NCI-H2107 treated with DMSO at 0.1 percent for 48 hours (cell line): ENCODE data around the gene BMP6.

ENCODE experiments used
- DNase-seq: peaks from one replicate; lab custom pipeline; 2025; ENCODE audit not compliant: unreplicated experiment; lab: John Stamatoyannopoulos, UW

BMP6 gene

GRCh38 chr6:7725849-7726415, at the start of gene BMP6:
Gene BMP6, plus strand, starts transcription at chr6:7726099. Its CDS starts 857 bp downstream, at chr6:7726956.
- no peak for DNase-seq

DNA sequence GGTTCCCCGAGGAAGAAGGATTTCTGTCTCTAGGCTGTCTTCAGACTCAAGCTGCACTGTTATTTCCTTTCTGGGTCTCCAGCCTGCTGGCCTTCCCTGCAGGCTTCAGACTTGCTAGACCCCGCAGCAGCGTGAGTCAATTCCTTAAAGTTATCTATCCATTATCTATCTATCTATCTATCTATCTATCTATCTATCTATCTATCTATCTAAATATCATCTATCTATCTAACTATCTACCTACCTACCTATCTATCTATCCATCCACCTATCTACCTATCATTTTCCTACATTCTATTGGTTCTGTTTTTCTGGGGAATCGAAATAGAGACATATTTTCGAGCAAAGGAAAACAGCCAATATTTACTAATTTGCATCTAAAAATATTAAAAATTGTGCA, 48.7 kb upstream of the BMP6 start:
- no peak for DNase-seq

- no peak for DNase-seq
These were observed 45.4 kb upstream of the BMP6 start for GRCh38 chr6:7680393-7681075.

DNA sequence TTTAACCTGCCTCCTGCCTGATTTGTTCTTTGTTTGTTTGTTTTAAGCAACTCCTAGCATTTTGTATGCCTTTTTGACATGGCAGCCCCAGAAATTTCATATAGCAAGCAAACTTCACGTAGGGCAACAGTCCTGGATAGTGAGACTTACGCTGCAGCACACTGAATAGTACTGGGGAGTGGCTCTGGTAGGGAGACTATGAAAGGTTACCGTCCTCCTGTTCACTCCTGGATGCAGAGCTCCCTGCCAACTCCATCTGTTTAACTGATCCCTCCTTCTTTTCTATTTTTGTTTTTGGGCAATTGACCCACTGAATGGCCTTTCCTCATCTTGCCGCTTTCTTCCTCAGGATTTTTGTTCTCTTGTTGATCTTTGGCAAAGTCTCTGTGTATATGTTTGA, 44.5 kb upstream of the BMP6 start:
- no peak for DNase-seq

GRCh38 chr6:7684076-7684475, 41.8 kb upstream of the BMP6 start:
- DNase-seq: no peak

GRCh38 chr6:7684843-7685242, 41.1 kb upstream of the BMP6 start:
- DNase-seq: no peak

GRCh38 chr6:7685276-7685675, 40.6 kb upstream of the BMP6 start:
- no peak for DNase-seq

GRCh38 chr6:7687145-7688111, 38.5 kb upstream of the BMP6 start:
- DNase-seq: no peak

DNA sequence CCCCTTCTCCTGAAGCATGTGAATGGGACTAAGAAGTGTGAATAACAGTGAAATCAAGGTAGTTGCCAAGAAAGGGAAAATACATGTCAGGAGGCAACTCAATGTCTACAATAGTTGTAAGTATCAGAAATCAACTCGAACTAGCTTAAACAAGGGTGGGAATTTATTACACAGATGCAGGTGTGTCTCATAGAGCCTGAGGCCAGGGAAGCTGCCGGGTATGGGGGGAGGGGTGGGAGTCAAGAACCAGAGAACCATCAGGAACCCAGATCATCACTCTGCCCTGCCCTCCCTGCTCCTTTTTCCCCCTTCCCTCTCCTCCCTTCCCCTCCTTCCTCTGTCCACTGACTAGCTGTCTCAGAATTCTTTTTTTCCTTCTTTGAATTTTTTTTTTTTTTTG, 34.9 kb upstream of the BMP6 start:
- no peak for DNase-seq

GRCh38 chr6:7691675-7692452, 34.0 kb upstream of the BMP6 start:
- DNase-seq: no peak

DNA sequence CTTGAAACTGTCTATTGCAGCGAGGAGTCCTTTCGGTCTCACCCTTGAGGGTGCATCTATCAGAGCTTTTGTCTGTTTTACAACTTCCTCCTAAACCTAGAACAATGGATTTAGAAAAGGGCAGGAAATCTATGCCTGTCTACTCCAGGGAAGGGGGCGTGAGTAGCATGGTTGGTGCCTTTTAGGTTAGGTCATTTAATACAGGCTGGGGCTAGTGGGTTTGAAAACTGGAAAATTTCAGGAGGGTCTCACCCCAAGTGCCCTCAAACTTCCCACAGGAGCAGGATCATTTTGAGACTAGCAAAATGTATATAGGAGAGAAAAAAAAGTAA, 33.5 kb upstream of the BMP6 start:
- no peak for DNase-seq

DNA sequence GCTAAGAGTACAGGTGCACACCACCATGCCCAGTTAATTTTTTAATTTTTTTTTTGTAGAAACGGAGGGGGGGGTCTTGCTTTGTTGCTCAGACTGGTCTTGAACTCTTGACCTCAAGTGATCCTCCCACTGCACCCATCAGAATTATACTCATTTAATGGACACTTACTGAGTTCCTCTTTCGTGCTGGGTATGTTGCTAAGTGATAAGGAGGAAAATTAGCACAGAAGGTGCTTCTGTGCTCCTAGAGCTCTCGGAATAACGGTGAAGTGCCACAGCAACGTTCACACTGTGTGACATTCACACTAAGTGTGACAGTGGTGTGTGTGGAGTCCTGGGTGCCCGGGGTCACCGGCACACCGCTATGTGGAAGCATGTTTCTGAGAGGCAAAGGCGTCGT, 32.1 kb upstream of the BMP6 start:
- no peak for DNase-seq

- DNase-seq: no peak
These were observed 29.8 kb upstream of the BMP6 start for GRCh38 chr6:7696061-7696460.

- no peak for DNase-seq
These were observed 28.5 kb upstream of the BMP6 start for GRCh38 chr6:7697432-7697819.

DNA sequence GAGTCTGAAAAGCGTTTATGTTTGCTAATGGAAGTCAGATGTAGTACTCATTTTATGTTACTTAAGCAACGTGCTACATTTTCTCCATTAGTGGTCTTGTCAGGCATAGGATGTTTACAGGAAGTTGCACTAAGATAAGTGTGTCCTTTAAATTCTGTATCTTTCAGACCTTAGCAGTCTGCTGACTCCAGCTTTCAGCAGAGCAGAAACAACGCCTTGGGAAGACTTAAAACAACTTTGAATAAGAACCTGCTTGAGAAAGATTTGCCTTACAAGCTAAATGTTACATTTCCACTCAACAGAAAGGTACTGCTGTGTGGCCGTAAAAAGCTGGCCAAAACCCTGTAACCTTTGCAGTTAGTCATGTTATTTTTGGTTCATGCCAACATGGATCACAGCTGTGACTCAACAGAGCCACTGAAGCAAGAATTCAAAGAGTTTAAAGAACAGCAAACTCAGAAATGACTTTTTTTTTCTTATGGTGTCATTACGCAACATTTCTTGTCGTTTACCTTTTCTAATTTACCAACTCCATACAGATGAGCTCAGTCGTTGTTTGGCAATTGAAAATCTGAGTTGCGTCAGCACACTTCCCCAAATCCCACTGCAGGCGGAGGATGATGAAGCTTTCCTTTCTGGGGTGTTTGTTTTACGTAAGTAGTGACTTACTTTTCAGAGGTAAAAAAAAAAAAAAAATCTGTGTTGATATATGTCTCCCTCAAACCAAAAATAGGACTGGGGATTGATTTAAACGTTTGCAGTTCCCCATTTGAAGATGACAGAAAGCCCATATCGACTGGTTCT, 27.9 kb upstream of the BMP6 start:
- DNase-seq: no peak

DNA sequence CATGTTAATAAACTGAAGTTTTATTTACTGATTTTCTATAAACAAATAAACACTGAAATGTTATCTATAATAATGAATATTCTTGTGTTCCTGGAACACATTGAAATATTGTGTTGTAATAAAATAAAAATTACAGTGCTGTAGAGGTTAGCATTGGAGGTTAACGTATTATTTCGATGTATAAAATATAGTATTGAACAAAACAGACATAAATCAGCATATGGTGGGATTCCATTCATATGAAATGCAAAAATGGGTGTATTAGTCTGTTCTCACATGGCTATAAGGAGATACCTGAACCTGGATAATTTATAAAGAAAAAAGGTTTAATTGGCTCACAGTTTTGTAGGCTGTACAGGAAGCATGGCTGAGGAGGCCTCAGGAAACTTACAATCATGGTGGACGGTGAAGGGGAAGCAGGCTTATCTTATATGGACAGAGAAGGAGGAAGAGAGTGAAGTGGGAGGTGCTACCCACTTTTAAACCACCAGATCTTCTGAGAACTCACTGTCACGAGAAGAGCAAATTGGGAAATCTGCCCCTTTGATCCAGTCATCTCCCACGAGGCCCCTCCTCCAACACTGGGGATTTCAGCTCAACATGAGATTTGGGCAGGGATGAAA, 24.6 kb upstream of the BMP6 start:
- DNase-seq: no peak

DNA sequence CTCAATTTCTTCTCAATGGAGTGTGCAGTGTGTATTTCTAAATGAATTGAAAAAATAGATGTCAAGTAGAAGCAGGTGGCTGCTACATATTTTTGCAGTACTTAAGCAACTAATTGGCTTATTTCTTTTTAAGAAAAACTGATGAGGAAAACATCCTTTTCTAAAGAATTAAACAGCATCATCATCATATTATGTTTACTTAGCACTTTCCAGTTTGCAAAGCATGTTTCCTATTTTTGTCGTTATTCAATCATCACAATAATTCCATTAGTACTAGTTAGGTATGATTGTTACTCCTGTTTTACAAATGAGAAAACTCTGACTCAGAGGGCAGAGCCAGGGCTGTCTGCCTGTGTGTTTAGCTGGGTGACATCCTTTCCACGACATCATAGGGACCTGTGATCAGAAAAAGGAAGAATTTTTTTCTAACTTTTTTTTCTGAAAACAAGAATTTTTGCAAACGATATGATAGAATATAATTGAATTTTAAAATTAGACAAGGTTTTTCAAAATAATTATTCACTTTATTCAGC, 22.7 kb upstream of the BMP6 start:
- DNase-seq: no peak

- no peak for DNase-seq
These were observed 20.4 kb upstream of the BMP6 start for GRCh38 chr6:7705483-7705882.

GRCh38 chr6:7706269-7706668, 19.6 kb upstream of the BMP6 start:
- DNase-seq: no peak

DNA sequence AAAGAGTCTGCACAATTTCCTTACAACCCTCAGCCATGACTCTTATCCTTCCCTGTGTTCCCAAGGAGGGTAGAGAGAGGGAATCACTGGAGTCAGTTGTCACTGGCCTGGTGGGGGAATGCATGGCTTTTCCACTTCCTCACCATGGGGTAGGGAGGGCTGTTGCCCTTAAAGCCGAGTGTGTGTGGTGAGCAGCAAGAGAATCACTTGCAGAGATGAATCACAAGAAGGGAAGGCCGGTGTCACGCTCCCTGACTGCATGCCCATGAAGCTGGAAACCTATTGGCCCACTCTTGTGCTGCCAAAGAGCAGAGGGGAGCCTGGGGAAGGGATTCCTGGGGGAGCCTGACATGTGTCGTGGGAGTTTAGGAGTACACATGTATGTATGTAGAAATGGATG, 18.1 kb upstream of the BMP6 start:
- no peak for DNase-seq
